ENCODE measurements around the gene CAV3. TPM values are rescaled to one million over a fixed set of nuclear protein-coding genes. Genes with fewer than 3 reads are reported as not detected.

CAV3 gene
- total RNA-seq, 2 donors from 2014 or later = not detected

- H3K9me3 ChIP-seq = no peaks in the 10 kb centered on the region
- TF ChIP-seq CTCF (IDR thresholded peaks at IDR 0.05) (no peak), POLR2A (IDR thresholded peaks at IDR 0.05) (no peak)
- H3K27me3 ChIP-seq = no peaks in the 10 kb centered on the region
- WGBS, 2 donors = 68 to 74% methylated on average over 7 of the region's 7 CpGs
- no peaks in the 10 kb centered on the region for H3K36me3 ChIP-seq (replicated peaks in 1 of 2; ENCODE audit: insufficient read depth in 1 of 2, low read depth in 2 of 2)
- no peak for ATAC-seq
- H3K4me1 ChIP-seq = no peaks in the 10 kb centered on the region
- no peak overlapping the region for H3K4me3 ChIP-seq
- no peak overlapping the region for H3K27ac ChIP-seq
- intact Hi-C loops (cut with DNase I) = no loop called here
- no peak for DNase-seq
Measured at GRCh38 chr3:8756671-8757070, 23.1 kb downstream of the CAV3 start.

DNA sequence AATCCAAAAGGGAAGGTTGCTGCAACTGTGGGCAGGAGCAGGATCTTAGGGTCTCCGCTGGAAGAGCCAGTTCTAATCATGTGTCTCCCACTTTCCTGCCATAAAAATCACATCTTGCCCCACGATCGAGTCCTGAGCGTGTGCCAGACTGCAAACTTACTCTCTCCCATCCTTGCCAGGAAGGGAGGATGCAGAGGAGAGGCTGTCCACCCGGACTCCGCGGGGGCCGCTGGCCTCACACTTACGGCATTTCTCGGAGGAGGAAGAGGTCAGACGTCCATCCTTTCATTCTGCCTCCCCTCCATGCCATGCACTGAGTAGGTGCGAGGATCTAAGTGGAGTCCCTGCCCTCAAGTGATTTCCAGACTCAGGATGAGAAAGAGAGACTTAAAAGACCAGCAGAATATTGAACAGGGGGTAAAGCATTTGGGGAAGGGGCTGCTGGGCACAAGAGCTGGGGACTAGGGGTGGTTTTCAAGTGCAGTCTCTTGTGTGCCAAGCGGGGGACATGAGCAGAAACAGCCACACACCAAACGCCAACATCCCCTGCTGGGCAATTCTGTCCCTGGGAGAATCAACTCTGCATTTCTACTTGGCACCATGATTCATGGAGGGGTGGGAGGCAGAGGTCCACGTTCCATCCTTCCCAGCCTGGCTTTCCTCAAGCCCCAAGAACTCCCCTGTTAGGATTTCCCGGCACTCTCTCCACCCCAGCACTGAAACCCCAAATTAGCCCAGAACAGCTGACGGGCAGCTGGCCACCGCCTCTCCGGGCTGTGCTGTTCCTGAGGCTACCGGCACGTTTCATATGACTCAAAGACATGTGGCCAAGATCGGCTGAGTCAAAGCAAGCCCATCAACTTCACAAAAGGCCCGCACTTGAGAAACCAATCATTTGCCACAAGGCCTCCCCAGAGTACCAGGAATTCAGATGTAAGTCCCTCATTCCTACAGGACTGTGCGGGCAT is 24.2 kb downstream of the CAV3 start:
- no peak overlapping the region for H3K4me3 ChIP-seq
- intact Hi-C loops (cut with DNase I) = no loop called here
- ATAC-seq (no peak), DNase-seq (no peak)
- TF ChIP-seq CTCF (IDR thresholded peaks at IDR 0.05) (no peak), POLR2A (IDR thresholded peaks at IDR 0.05) (no peak)
- H3K27me3 ChIP-seq = no peaks in the 10 kb centered on the region
- H3K9me3 ChIP-seq = no peaks in the 10 kb centered on the region
- H3K36me3 ChIP-seq (replicated peaks in 1 of 2; ENCODE audit: insufficient read depth in 1 of 2, low read depth in 2 of 2) = no peaks in the 10 kb centered on the region
- H3K4me1 ChIP-seq = no peaks in the 10 kb centered on the region
- 71 to 80% methylated on average over 23 to 24 of the region's 24 CpGs for WGBS, 2 donors
- no peak overlapping the region for H3K27ac ChIP-seq

GRCh38 chr3:8759038-8759707 is 25.6 kb downstream of the CAV3 start:
- no peaks in the 10 kb centered on the region for H3K4me1 ChIP-seq
- ATAC-seq (no peak), DNase-seq (no peak)
- no peak overlapping the region for H3K27ac ChIP-seq
- H3K4me3 ChIP-seq = no peak overlapping the region
- TF ChIP-seq CTCF (IDR thresholded peaks at IDR 0.05) (no peak), POLR2A (IDR thresholded peaks at IDR 0.05) (no peak)
- intact Hi-C loops (cut with DNase I) = no loop called here
- no peaks in the 10 kb centered on the region for H3K36me3 ChIP-seq (replicated peaks in 1 of 2; ENCODE audit: insufficient read depth in 1 of 2, low read depth in 2 of 2)
- H3K9me3 ChIP-seq = no peaks in the 10 kb centered on the region
- H3K27me3 ChIP-seq = no peaks in the 10 kb centered on the region
- WGBS, 2 donors = 75% methylated on average over 7 of the region's 7 CpGs

DNA sequence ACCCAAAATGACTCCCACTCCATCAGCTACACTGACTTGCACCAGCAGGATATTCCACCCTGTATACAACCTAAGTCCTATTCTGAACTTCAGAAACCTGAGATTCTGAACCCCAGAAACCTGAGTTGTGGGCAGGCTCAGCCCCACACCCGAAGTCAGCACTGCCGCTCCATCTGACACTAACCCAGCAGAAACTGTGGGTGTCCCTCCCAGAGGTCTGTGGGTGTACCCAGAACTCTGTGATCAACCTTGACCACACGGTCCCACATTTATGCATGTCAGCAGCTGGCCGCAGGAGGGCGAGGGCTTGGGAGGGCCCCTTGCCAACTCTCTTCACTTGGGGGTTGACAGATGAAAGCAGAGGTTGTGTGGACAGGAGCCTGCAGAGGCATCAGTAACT is 26.5 kb downstream of the CAV3 start:
- TF ChIP-seq CTCF (IDR thresholded peaks at IDR 0.05) (no peak), POLR2A (IDR thresholded peaks at IDR 0.05) (no peak)
- no peaks in the 10 kb centered on the region for H3K9me3 ChIP-seq
- WGBS, 2 donors = 79 to 88% methylated on average over 4 to 5 of the region's 5 CpGs
- DNase-seq = no peak
- H3K27me3 ChIP-seq = no peaks in the 10 kb centered on the region
- H3K27ac ChIP-seq = no peak overlapping the region
- no peak overlapping the region for H3K4me3 ChIP-seq
- H3K4me1 ChIP-seq = no peaks in the 10 kb centered on the region
- ATAC-seq = no peak
- intact Hi-C loops (cut with DNase I) = no loop called here
- no peaks in the 10 kb centered on the region for H3K36me3 ChIP-seq (replicated peaks in 1 of 2; ENCODE audit: insufficient read depth in 1 of 2, low read depth in 2 of 2)

All from body of pancreas (tissue), 4 donors.